Chondrocyte (in vitro differentiated cells): ENCODE results near the gene FEZ2. TPM values are rescaled to one million over a fixed set of nuclear protein-coding genes. Genes with fewer than 3 reads are reported as not detected.
A peak's percentile ranks its signal among the peaks of the same experiment; 100 is the strongest.

Experiments
- DNase-seq: peaks from one replicate; pipeline ENCODE4 v3.0.0; 2021; ENCODE audit warnings: mixed read lengths, low spot score
- H3K27ac Mint-ChIP-seq: one replicate; pipeline ENCODE4 v1.8.0; 2021; ENCODE audit warnings: mild to moderate bottlenecking, moderate library complexity, mixed read lengths; ENCODE audit not compliant: unreplicated experiment
- H3K27me3 Mint-ChIP-seq: 2 replicates; pipeline ENCODE4 v1.8.0; 2021; ENCODE audit warnings: low read depth, mixed read lengths
- H3K36me3 Mint-ChIP-seq: 2 replicates; pipeline ENCODE4 v1.8.0; 2021; ENCODE audit warnings: low read depth, mixed read lengths
- H3K4me1 Mint-ChIP-seq: 2 replicates; pipeline ENCODE4 v1.8.0; 2021; ENCODE audit warnings: low read depth, mild to moderate bottlenecking, mixed read lengths
- H3K4me3 Mint-ChIP-seq: one replicate; pipeline ENCODE4 v1.8.0; 2021; ENCODE audit warnings: mild to moderate bottlenecking, moderate library complexity, mixed read lengths; ENCODE audit not compliant: unreplicated experiment
- H3K9me3 Mint-ChIP-seq: 2 replicates; pipeline ENCODE4 v1.8.0; 2021; ENCODE audit warnings: low read depth, mixed read lengths
- CTCF ChIP-seq: fragments of 200-600 bp; sonication (generic); IDR thresholded peaks from 2 replicates; pipeline ENCODE4 v1.5.0; 2021; ENCODE audit warnings: antibody characterized with exemption, mild to moderate bottlenecking, moderate library complexity
- total RNA-seq: library from RNA; stranded (reverse); gene quantifications from 3 replicates; pipeline ENCODE4 v1.2.1, GENCODE V29; 2021

The FEZ2 gene
- total RNA-seq, 1 donor from 2014 or later: 46.8 TPM

DNA sequence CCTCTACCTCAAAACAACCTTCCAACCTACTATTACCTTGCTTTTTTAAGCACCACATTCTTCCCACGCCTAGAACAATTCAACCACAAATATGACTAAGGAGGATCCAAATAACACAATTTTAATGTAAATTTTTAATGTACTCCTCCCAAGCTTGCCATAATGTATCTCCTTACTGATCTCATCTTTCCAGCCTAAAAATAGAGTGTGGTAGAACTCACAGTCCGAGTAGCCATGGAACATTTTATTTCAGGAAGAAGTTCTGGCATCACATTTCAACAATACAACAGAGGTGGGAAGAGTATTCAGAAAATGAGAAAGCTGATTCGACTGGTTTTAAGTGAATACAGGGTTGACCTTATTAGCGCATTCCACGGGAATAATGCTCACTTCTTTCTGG is 15.4 kb downstream of the FEZ2 start:
- H3K4me1 Mint-ChIP-seq: peaks cover 28% of the 10 kb centered on the region
- H3K36me3 Mint-ChIP-seq: peaks cover 42% of the 10 kb centered on the region
- no peaks in the 10 kb centered on the region for H3K9me3 Mint-ChIP-seq
- H3K4me3 Mint-ChIP-seq: no peak overlapping the region
- no peaks in the 10 kb centered on the region for H3K27me3 Mint-ChIP-seq
- TF ChIP-seq CTCF: no peak
- DNase-seq: no peak
- peak overlapping the region; percentile 81 for H3K27ac Mint-ChIP-seq

DNA sequence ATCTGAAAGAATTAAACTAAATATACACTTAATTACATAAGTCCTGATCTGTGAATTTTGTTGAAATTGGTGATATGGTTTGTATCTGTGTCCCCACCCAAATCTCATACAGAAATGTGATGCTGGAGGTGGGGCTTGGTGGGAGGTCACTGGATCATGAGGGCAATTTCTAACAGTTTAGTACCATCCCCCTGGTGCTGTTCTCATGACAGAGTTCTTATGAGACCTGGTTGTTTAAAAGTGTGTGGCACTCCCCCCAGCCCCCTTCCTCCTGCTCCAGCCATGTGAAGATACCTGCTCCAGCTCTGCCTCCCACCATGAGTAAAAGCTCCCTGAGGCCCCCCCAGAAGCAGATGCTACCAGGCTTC is 18.7 kb downstream of the FEZ2 start:
- DNase-seq: no peak
- no peak for TF ChIP-seq CTCF
- Mint-ChIP-seq H3K36me3 (peaks cover 46% of the 10 kb centered on the region), H3K27ac (no peak overlapping the region), H3K27me3 (no peaks in the 10 kb centered on the region), H3K4me3 (no peak overlapping the region), H3K4me1 (peaks cover 24% of the 10 kb centered on the region), H3K9me3 (no peaks in the 10 kb centered on the region)

- H3K9me3 Mint-ChIP-seq: no peaks in the 10 kb centered on the region
- no peak for DNase-seq
- peaks cover 18% of the 10 kb centered on the region for H3K4me1 Mint-ChIP-seq
- no peak for TF ChIP-seq CTCF
- H3K27ac Mint-ChIP-seq: no peak overlapping the region
- H3K36me3 Mint-ChIP-seq: peaks cover 42% of the 10 kb centered on the region
- H3K4me3 Mint-ChIP-seq: no peak overlapping the region
- H3K27me3 Mint-ChIP-seq: no peaks in the 10 kb centered on the region
These were observed 19.3 kb downstream of the FEZ2 start for GRCh38 chr2:36578343-36579296.

DNA sequence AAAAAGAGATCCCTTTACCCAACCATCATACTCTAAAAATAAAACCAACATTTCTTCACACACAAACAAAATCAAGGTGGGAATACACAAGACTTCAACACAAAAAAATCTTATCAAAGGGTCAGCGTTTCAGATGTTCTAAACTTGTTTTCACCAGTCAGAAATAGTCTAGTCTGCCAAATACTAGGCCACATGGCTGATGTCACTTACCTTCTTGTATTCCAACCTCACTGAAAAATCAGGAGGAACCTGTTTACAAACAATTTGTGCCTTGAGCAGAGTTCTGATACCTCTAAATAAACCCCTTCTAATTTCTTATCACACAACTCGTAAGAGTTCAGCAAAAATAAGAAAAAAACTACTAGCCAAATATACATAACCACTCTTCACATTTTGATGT is 20.1 kb downstream of the FEZ2 start:
- no peak for TF ChIP-seq CTCF
- Mint-ChIP-seq H3K4me1 (peaks cover 10% of the 10 kb centered on the region), H3K9me3 (no peaks in the 10 kb centered on the region), H3K36me3 (peaks cover 42% of the 10 kb centered on the region), H3K4me3 (no peak overlapping the region), H3K27me3 (no peaks in the 10 kb centered on the region), H3K27ac (no peak overlapping the region)
- no peak for DNase-seq

GRCh38 chr2:36574560-36574959 is 23.4 kb downstream of the FEZ2 start:
- Mint-ChIP-seq H3K36me3 (peaks cover 34% of the 10 kb centered on the region), H3K9me3 (no peaks in the 10 kb centered on the region), H3K27me3 (no peaks in the 10 kb centered on the region), H3K4me1 (peaks cover 10% of the 10 kb centered on the region), H3K27ac (no peak overlapping the region), H3K4me3 (no peak overlapping the region)
- TF ChIP-seq CTCF: no peak
- DNase-seq: no peak
